ENCODE data around the gene OR2A5. TPM values are rescaled to one million over a fixed set of nuclear protein-coding genes. Genes with fewer than 3 reads are reported as not detected.

Gene OR2A5
- total and polyA plus RNA-seq, 8 donors: not detected

- no peak overlapping the region for H3K4me3 ChIP-seq
- no peaks in the 10 kb centered on the region for H3K4me1 ChIP-seq
- no peak for TF ChIP-seq POLR2AphosphoS5 (IDR thresholded peaks at IDR 0.05)
- TF ChIP-seq POLR2A (IDR thresholded peaks at IDR 0.05): no peak
- TF ChIP-seq CTCF (IDR thresholded peaks at IDR 0.05): no peak
- no peak for TF ChIP-seq EP300 (IDR thresholded peaks at IDR 0.05)
- H3K27me3 ChIP-seq: no peaks in the 10 kb centered on the region
- intact Hi-C loops (cut with DNase I; ENCODE audit: low total_unique reads): no loop called here
- no peak overlapping the region for H3K27ac ChIP-seq
- H3K36me3 ChIP-seq: no peaks in the 10 kb centered on the region
- DNase-seq: no peak
- no peaks in the 10 kb centered on the region for H3K9me3 ChIP-seq
These were observed 56.5 kb downstream of the OR2A5 start for GRCh38 chr7:144105211-144105610.

Small RNAs within 50 kb of the gene (small RNA-seq; reads per million reads assigned to genes)
- 0 reads per million in 4 donors for gene OR2A41P

Other genes starting within 250 kb of the OR2A5 start
- 10 to 100 TPM; 13.4 to 94.6 (median 30.3) TPM for gene TCAF1, start 146.8 kb upstream of the OR2A5 start, total RNA-seq
- gene TCAF1, start 146.8 kb upstream of the OR2A5 start, polyA plus RNA-seq: 10 to 100 TPM in 2 of 3 donors, 1 to 10 TPM in 1; 9.7 to 23.7 (median 22.2) TPM
- gene OR2F2, start 113.7 kb upstream of the OR2A5 start, total RNA-seq: not detected
- gene OR2F2, start 113.7 kb upstream of the OR2A5 start, polyA plus RNA-seq: not detected
- under 1 TPM in 1 of 5 donors, not detected in 4; 0.18 TPM for gene OR2F1, start 94.1 kb upstream of the OR2A5 start, total RNA-seq
- gene OR2F1, start 94.1 kb upstream of the OR2A5 start, polyA plus RNA-seq: not detected
- gene OR6B1, start 48.6 kb upstream of the OR2A5 start, total RNA-seq: not detected
- not detected for gene OR6B1, start 48.6 kb upstream of the OR2A5 start, polyA plus RNA-seq
- gene OR2A25, start 20.9 kb downstream of the OR2A5 start, total RNA-seq: not detected
- not detected for gene OR2A25, start 20.9 kb downstream of the OR2A5 start, polyA plus RNA-seq
- gene OR2A12, start 37.3 kb downstream of the OR2A5 start, total RNA-seq: not detected
- not detected for gene OR2A12, start 37.3 kb downstream of the OR2A5 start, polyA plus RNA-seq
- not detected for gene OR2A2, start 60.6 kb downstream of the OR2A5 start, total RNA-seq
- gene OR2A2, start 60.6 kb downstream of the OR2A5 start, polyA plus RNA-seq: not detected
- not detected for gene OR2A14, start 74.2 kb downstream of the OR2A5 start, total RNA-seq
- gene OR2A14, start 74.2 kb downstream of the OR2A5 start, polyA plus RNA-seq: not detected
- gene CTAGE4, start 134.5 kb downstream of the OR2A5 start, total RNA-seq: 10 to 100 TPM in 4 of 5 donors, 1 to 10 TPM in 1; 3.3 to 36.5 (median 17.8) TPM
- 1 to 10 TPM; 1.4 to 2.0 (median 1.8) TPM for gene CTAGE4, start 134.5 kb downstream of the OR2A5 start, polyA plus RNA-seq
- 10 to 100 TPM in 2 of 5 donors, 1 to 10 TPM in 2, not detected in 1; 3.8 to 23.5 (median 9.7) TPM for gene ARHGEF35, start 146.9 kb downstream of the OR2A5 start, total RNA-seq
- 10 to 100 TPM; 11.8 to 25.1 (median 13.4) TPM for gene ARHGEF35, start 146.9 kb downstream of the OR2A5 start, polyA plus RNA-seq
- under 1 TPM in 1 of 5 donors, not detected in 4; 0.18 TPM for gene OR2A42, start 190.7 kb downstream of the OR2A5 start, total RNA-seq
- not detected for gene OR2A42, start 190.7 kb downstream of the OR2A5 start, polyA plus RNA-seq
- gene OR2A7, start 215.8 kb downstream of the OR2A5 start, total RNA-seq: 10 to 100 TPM in 3 of 5 donors, 1 to 10 TPM in 1, not detected in 1; 3.6 to 68.8 (median 12.1) TPM
- gene OR2A7, start 215.8 kb downstream of the OR2A5 start, polyA plus RNA-seq: 1 to 10 TPM in 1 of 3 donors, under 1 TPM in 1, not detected in 1; 0.44 to 2.1 TPM
- gene CTAGE8, start 220.3 kb downstream of the OR2A5 start, total RNA-seq: 10 to 100 TPM in 1 of 5 donors, 1 to 10 TPM in 1, not detected in 3; 5.4 to 12.5 TPM
- gene CTAGE8, start 220.3 kb downstream of the OR2A5 start, polyA plus RNA-seq: 1 to 10 TPM in 1 of 3 donors, under 1 TPM in 1, not detected in 1; 0.68 to 6.0 TPM